GM23248 (cell line): Measurements from ENCODE around the gene HECTD4.

Experiments
- EZH2 ChIP-seq: fragments of 200-600 bp; sonication (generic); IDR thresholded peaks from 2 replicates; pipeline ENCODE4 v1.6.1; 2018; ENCODE audit warnings: antibody characterized with exemption, mild to moderate bottlenecking; ENCODE audit not compliant: insufficient read depth, poor library complexity, severe bottlenecking
- EZH2phosphoT487 ChIP-seq: fragments of 200-600 bp; sonication (generic); IDR thresholded peaks from 2 replicates; pipeline ENCODE4 v1.6.1; 2018; ENCODE audit warnings: antibody characterized with exemption, moderate library complexity, mild to moderate bottlenecking, low read depth; ENCODE audit not compliant: insufficient read depth

GRCh38 chr12:112161711-112162110 is 220.5 kb downstream of the HECTD4 start:
- no peak for TF ChIP-seq EZH2
- no peak for TF ChIP-seq EZH2phosphoT487
